NT2/D1 (cell line): ENCODE data around the gene CLEC14A.

Experiments used
- DNase-seq: peaks from one replicate; pipeline ENCODE4 v3.0.0-alpha.2; 2011; ENCODE audit warnings: low read depth, low spot score
- H3K27me3 ChIP-seq: 2 replicates; pipeline ENCODE4 v1.6.0; 2011; ENCODE audit warnings: mild to moderate bottlenecking; ENCODE audit not compliant: insufficient read length, insufficient read depth
- H3K36me3 ChIP-seq: 2 replicates; pipeline ENCODE4 v1.6.1; 2011; ENCODE audit warnings: mild to moderate bottlenecking, low read length, mixed read lengths; ENCODE audit not compliant: insufficient read depth, insufficient read length
- H3K4me1 ChIP-seq: 2 replicates; pipeline ENCODE4 v1.5.1; 2011; ENCODE audit not compliant: insufficient read depth, insufficient read length
- H3K4me3 ChIP-seq: 2 replicates; pipeline ENCODE4 v1.5.1; 2011; ENCODE audit warnings: low read depth; ENCODE audit not compliant: insufficient read length
- H3K9ac ChIP-seq: 2 replicates; pipeline ENCODE4 v1.6.0; 2011; ENCODE audit warnings: low read depth; ENCODE audit not compliant: insufficient read length
- H3K9me3 ChIP-seq: 2 replicates; pipeline ENCODE4 v1.5.1; 2011; ENCODE audit warnings: mild to moderate bottlenecking, low read length; ENCODE audit not compliant: insufficient read depth
- SUZ12 ChIP-seq: IDR thresholded peaks from 2 replicates; pipeline ENCODE4 v1.6.1; 2011; ENCODE audit not compliant: insufficient read length, insufficient read depth; ENCODE audit errors: extremely low read depth
- YY1 ChIP-seq: IDR thresholded peaks from 2 replicates; pipeline ENCODE4 v1.6.1; 2011; ENCODE audit not compliant: insufficient read length, insufficient read depth
- ZNF274 ChIP-seq: IDR thresholded peaks from 2 replicates; pipeline ENCODE4 v1.6.1; 2011; ENCODE audit warnings: mild to moderate bottlenecking, low read depth, low read length

Gene CLEC14A, protein sequence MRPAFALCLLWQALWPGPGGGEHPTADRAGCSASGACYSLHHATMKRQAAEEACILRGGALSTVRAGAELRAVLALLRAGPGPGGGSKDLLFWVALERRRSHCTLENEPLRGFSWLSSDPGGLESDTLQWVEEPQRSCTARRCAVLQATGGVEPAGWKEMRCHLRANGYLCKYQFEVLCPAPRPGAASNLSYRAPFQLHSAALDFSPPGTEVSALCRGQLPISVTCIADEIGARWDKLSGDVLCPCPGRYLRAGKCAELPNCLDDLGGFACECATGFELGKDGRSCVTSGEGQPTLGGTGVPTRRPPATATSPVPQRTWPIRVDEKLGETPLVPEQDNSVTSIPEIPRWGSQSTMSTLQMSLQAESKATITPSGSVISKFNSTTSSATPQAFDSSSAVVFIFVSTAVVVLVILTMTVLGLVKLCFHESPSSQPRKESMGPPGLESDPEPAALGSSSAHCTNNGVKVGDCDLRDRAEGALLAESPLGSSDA

DNA sequence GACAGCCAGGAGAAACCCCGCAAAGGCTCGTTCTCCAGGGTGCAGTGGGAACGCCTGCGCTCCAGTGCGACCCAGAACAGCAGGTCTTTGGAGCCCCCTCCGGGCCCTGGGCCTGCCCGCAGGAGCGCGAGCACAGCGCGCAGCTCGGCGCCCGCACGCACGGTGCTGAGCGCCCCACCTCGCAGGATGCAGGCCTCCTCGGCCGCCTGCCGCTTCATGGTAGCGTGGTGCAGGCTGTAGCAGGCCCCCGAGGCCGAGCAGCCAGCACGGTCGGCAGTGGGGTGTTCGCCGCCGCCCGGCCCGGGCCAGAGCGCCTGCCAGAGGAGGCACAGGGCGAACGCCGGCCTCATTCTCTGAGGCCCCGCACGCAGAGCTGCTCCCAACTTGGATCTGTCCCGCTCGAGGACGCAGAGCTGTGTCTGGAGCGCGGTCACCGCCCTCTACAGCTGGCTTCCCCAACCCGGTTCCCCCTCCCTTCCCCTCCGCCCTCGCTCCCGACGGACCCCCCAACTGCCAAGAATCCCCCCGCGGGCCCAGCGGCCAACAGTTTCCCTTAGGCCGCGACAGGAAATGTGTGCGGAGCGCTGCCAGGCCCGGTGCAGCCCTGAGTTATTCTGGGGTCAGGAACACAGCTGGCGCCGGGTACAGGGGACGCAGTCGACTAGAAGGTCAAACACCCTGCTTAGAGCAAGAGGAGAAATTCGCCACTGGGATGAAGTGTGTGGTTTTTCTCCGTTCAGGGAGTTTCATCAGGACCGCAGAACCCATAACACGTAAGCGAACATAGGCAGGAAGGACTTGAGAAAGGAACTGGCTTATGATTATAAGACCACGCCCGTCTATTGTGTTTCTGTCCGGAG is at the start of gene CLEC14A:
Gene CLEC14A, minus strand, starts transcription at position 421 of the 860 bp plus-strand sequence. Its CDS starts 71 bp downstream, at position 350.
- no peak for TF ChIP-seq SUZ12
- TF ChIP-seq YY1: no peak
- TF ChIP-seq ZNF274: no peak
- Histone ChIP-seq H3K9ac (no peak within 1 kb of the TSS), H3K9me3 (no peaks in the 10 kb centered on the region), H3K27me3 (no peaks in the 10 kb centered on the region), H3K4me3 (no peak within 1 kb of the TSS), H3K4me1 (no peaks in the 10 kb centered on the region), H3K36me3 (no peaks in the 10 kb centered on the region)
- DNase-seq: no peak

DNA sequence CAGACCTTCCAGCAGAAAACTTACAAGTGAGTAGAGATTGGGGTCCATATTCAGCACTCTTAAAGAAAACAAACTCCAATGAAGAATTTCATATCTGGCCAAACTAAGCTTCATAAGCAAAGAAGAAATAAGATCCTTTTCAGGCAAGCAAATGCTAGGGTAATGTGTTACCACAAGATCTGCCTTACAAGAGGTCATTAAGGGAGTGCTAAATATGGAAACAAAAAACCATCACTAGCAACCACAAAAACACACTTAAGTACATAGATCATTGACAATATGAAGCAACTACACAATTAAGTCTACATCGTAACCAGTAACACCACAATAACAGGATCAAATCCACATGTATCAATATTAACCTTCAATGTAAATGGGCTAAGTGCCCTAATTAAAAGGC is 47.1 kb upstream of the CLEC14A start:
- Histone ChIP-seq H3K9ac (no peak overlapping the region), H3K4me1 (no peaks in the 10 kb centered on the region), H3K4me3 (no peak overlapping the region), H3K9me3 (no peaks in the 10 kb centered on the region), H3K27me3 (no peaks in the 10 kb centered on the region), H3K36me3 (no peaks in the 10 kb centered on the region)
- no peak for DNase-seq
- TF ChIP-seq SUZ12: no peak
- no peak for TF ChIP-seq ZNF274
- no peak for TF ChIP-seq YY1

DNA sequence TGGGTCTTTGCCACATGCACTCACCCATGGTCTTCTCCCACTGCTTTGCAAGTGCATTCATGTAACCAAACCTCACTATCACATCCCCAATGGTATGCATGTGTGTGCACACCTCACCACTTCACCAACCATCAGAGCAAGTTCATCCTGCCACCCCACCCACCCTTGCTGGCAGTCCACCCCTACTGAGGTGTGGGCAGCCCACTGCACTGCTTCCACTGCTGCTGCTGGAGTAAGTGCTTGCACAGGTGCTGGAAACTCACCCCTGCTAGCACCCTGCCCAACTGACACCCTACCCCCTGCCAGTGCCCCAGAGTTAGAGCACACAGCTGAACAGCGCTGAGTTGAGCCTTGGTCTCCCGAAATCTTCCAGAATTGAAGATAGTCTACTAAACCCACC is 46.1 kb upstream of the CLEC14A start:
- no peak for TF ChIP-seq YY1
- TF ChIP-seq SUZ12: no peak
- TF ChIP-seq ZNF274: no peak
- Histone ChIP-seq H3K36me3 (no peaks in the 10 kb centered on the region), H3K9ac (no peak overlapping the region), H3K4me3 (no peak overlapping the region), H3K9me3 (no peaks in the 10 kb centered on the region), H3K27me3 (no peaks in the 10 kb centered on the region), H3K4me1 (no peaks in the 10 kb centered on the region)
- no peak for DNase-seq

DNA sequence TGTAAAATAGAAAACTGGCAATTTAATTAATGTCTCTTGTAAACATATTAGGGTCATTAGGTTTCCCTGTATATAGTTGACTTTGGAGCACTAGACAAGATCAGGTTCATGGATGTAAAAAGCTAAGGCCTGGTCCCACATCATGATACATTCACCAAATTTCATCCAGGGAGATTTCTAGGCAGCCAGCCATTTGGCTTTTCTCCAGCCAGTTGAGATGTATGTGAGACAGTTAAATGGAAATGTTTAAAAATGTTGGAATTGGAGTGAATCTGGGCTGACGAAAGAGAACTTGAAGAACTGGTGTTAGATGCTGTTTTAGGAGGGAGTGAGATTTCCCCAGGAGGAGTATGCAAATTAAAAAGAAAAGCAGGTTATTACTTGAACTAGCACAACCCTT is 41.8 kb upstream of the CLEC14A start:
- H3K4me3 ChIP-seq: no peak overlapping the region
- TF ChIP-seq ZNF274 (no peak), YY1 (no peak), SUZ12 (no peak)
- no peak for DNase-seq

DNA sequence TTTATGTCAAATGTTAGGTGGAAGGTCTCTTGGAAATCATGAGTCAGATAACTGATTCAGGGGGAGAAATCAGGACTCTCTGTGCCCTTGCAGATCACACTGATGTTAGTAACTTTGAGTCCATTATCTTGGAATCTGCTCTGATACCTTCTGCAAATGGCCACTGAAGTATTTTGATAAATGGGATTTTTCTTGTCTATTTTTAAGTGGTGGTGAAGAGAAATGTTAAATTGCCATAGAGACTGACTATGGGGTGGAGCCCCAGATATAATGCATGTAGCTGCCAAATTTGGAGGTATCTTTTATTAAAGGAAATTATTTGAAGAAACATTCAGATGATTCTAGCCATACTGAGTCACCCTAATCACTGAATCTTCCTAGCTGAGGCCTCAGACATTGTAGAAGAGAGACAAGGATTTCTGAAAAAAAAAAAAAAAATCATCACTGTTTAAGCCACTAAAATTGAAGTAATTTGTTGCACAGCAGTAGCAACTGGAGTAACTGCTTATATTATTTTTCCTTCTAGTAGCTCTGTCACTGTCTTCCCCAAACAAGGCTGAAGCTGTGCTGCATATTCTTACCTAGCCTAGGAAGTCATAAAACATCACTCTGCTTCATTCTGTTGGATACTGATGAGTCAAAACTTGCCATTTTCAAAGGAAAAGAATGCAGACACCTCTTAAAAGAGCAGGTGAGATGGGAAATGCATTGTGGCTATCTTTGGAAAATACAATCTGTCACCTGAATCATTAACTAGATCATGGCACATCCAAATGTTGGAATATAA is 36.0 kb upstream of the CLEC14A start:
- no peak overlapping the region for H3K9ac ChIP-seq
- H3K27me3 ChIP-seq: no peaks in the 10 kb centered on the region
- no peaks in the 10 kb centered on the region for H3K4me1 ChIP-seq
- H3K4me3 ChIP-seq: no peak overlapping the region
- H3K9me3 ChIP-seq: no peaks in the 10 kb centered on the region
- TF ChIP-seq ZNF274: no peak
- no peak for TF ChIP-seq SUZ12
- no peak for TF ChIP-seq YY1
- no peaks in the 10 kb centered on the region for H3K36me3 ChIP-seq
- DNase-seq: no peak

More for the DNA sequence above, 41.8 kb upstream of the CLEC14A start:
- Histone ChIP-seq H3K27me3 (no peaks in the 10 kb centered on the region), H3K9me3 (no peaks in the 10 kb centered on the region), H3K4me1 (no peaks in the 10 kb centered on the region), H3K9ac (no peak overlapping the region), H3K36me3 (no peaks in the 10 kb centered on the region)

DNA sequence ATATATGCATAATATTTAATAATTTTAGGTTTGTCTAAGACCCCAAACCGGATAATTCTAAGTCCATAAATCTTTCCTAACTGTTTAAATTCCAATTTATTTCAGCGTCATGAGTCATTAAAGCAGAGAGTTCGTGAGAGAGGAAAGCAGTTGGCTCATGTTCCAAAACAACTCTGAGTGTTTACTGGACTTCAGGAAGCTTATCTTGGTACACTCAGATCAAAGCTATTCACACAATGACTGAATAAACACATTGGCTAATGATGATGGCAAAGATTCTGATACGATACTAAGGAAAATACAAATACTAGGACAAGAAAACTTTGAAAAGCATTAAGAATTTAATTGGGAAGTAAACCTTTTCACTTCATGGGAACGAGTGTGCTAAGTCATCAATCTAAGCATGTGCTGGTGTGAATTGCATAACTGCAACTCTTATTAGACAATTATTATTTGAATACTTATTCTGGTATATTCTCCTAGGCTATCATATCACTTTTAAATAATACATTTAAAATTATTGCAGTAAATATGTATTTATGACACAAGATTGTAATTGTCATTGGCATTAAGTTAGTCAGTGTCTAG is 34.8 kb upstream of the CLEC14A start:
- Histone ChIP-seq H3K9me3 (no peaks in the 10 kb centered on the region), H3K4me3 (no peak overlapping the region), H3K27me3 (no peaks in the 10 kb centered on the region), H3K4me1 (no peaks in the 10 kb centered on the region), H3K36me3 (no peaks in the 10 kb centered on the region), H3K9ac (no peak overlapping the region)
- TF ChIP-seq SUZ12 (no peak), YY1 (no peak), ZNF274 (no peak)
- DNase-seq: no peak

DNA sequence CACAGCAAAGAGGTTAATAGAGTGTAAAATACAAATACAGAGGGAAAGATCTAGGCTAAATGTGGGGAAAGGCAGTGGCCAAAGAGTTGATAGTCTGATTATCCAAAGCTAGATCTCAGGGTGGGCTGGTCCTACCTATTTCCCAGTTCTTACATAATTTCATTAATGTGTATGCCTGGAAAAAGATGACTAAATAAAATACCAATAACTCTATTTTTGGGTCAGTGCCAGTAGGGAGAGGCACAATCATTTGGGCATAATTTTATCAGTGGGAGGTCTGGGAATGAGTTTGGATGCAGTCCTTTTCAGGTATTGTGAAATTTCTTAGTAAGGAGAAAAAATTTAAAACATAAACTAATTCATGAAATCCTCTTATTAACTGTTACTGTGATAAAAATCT is 30.6 kb upstream of the CLEC14A start:
- TF ChIP-seq SUZ12: no peak
- TF ChIP-seq YY1: no peak
- TF ChIP-seq ZNF274: no peak
- no peaks in the 10 kb centered on the region for H3K4me1 ChIP-seq
- no peaks in the 10 kb centered on the region for H3K36me3 ChIP-seq
- no peak overlapping the region for H3K4me3 ChIP-seq
- H3K9me3 ChIP-seq: no peaks in the 10 kb centered on the region
- no peaks in the 10 kb centered on the region for H3K27me3 ChIP-seq
- no peak overlapping the region for H3K9ac ChIP-seq
- DNase-seq: no peak
